K562 (cell line): ENCODE measurements around the gene FBXO9. TPM values are rescaled to one million over a fixed set of nuclear protein-coding genes. Genes with fewer than 3 reads are reported as not detected.

Source experiments
- BMI1 ChIP-seq: fragments of 150-350 bp; IDR thresholded peaks from 2 replicates; pipeline ENCODE4 v1.6.1; 2014; ENCODE audit warnings: low read length
- GATA2 ChIP-seq: sonication (generic); formaldehyde crosslinking; IDR thresholded peaks from 2 replicates; pipeline ENCODE4 v1.4.0; 2020; ENCODE audit warnings: mild to moderate bottlenecking, missing genetic modification reagents
- HDGF ChIP-seq: fragments of 450-650 bp; IDR thresholded peaks from 2 replicates; pipeline ENCODE4 v1.6.1; 2016
- PREB ChIP-seq: sonication (generic); formaldehyde crosslinking; IDR thresholded peaks from 2 replicates; pipeline ENCODE4 v1.8.1; 2023; ENCODE audit warnings: mild to moderate bottlenecking, missing genetic modification reagents
- TCFL5 ChIP-seq: fragments of 250-450 bp; sonication (Bioruptor Pico); conservative IDR thresholded peaks from 2 replicates; pipeline ENCODE4 v1.6.1; 2021; ENCODE audit warnings: mild to moderate bottlenecking, moderate library complexity, matching md5 sums
- ZNF407 ChIP-seq: fragments of 450-650 bp; IDR thresholded peaks from 2 replicates; pipeline ENCODE4 v1.6.1; 2016; ENCODE audit warnings: low read depth
- ZNF717 ChIP-seq: fragments of 250-450 bp; sonication (Bioruptor Pico); IDR thresholded peaks from 2 replicates; pipeline ENCODE4 v1.5.0; 2021
- polyA plus RNA-seq, 8 experiments: library from polyadenylated mRNA; depleted of rRNA in 4 of 8; stranded (reverse) in 5 of 8; unstranded in 3 of 8; fragments of >200 nt; fragmentation: Nextera tagmentation in 2 of 8; fragmentation: Illumina TruSeq in 1 of 8; extraction: Ambion mirVana in 2 of 8; extraction: Trizol in 1 of 8; gene quantifications; 2 replicates each; pipeline versions ENCODE4 v1.2.1 to v1.2.3, GENCODE V29; 2011 to 2014; ENCODE audit warnings: inconsistent platforms in 1 of 8, missing spikeins in 1 of 8
- total RNA-seq, 7 experiments: library from RNA; depleted of rRNA in 6 of 7; stranded (reverse); fragments of >200 nt in 6 of 7; fragmentation: Illumina TruSeq in 2 of 7; extraction: Trizol in 2 of 7; gene quantifications; 2 replicates each; pipeline versions ENCODE4 v1.2.1 to v1.2.3, GENCODE V29; 2011 to 2021; ENCODE audit warnings: low replicate concordance in 1 of 7

Gene FBXO9
- total and polyA plus RNA-seq, 9 of the 15 experiments (the other 6 are each of a cell fraction or from before 2014, with no cell fraction given) = 10.1 to 85.3 (median 51.4) TPM

GRCh38 chr6:53130569-53131290, 65.5 kb downstream of the FBXO9 start (continued):
- TF ChIP-seq TCFL5 (CRISPR knock-in tag) = no peak
- TF ChIP-seq GATA2 (CRISPR knock-in tag) = no peak
- no peak for TF ChIP-seq ZNF717 (CRISPR knock-in tag)
- TF ChIP-seq BMI1 = no peak
- no peak for TF ChIP-seq PREB (CRISPR knock-in tag)
- TF ChIP-seq ZNF407 = no peak
- no peak for TF ChIP-seq HDGF
